Keratinocyte (primary cell): ENCODE results near the gene FRY. TPM values are rescaled to one million over a fixed set of nuclear protein-coding genes. Genes with fewer than 3 reads are reported as not detected.

ENCODE experiments used
- DNase-seq: peaks from one replicate; pipeline ENCODE4 v3.0.0-alpha.2; 2011; ENCODE audit warnings: low read depth, missing footprints, low spot score
- FAIRE-seq: peaks from 2 replicates; lab custom pipeline; 2011; peaks lifted over from hg19 to GRCh38; lab: Jason Lieb, UNC
- H2AFZ ChIP-seq: 2 replicates; pipeline ENCODE4 v1.6.0; 2012; ENCODE audit warnings: low read length, control low read depth, inconsistent platforms; ENCODE audit not compliant: control insufficient read depth
- H3K27ac ChIP-seq: 2 replicates; pipeline ENCODE4 v1.5.1; 2011; ENCODE audit warnings: low read length; ENCODE audit not compliant: control insufficient read depth, insufficient read depth
- H3K27me3 ChIP-seq: 3 replicates; pipeline ENCODE4 v1.6.0; 2011; ENCODE audit warnings: low read length; ENCODE audit not compliant: control insufficient read depth, insufficient read depth; ENCODE audit errors: extremely low read depth
- H3K36me3 ChIP-seq, 2 experiments: 2 replicates in 1 of 2; 3 replicates in 1 of 2; pipeline ENCODE4 v1.5.1; 2011; ENCODE audit warnings: low read length in 2 of 2, mild to moderate bottlenecking in 1 of 2; ENCODE audit not compliant: control insufficient read depth in 2 of 2, insufficient read depth in 2 of 2; ENCODE audit errors: extremely low read depth in 1 of 2
- H3K4me1 ChIP-seq: 3 replicates; pipeline ENCODE4 v1.5.1; 2011; ENCODE audit warnings: low read length; ENCODE audit not compliant: control insufficient read depth, insufficient read depth; ENCODE audit errors: extremely low read depth
- H3K4me2 ChIP-seq: 3 replicates; pipeline ENCODE4 v1.6.0; 2011; ENCODE audit warnings: low read depth, low read length; ENCODE audit not compliant: control insufficient read depth, insufficient read depth; ENCODE audit errors: extremely low read depth
- H3K4me3 ChIP-seq, 3 experiments: fragments of 200-600 bp in 1 of 3; sonication (generic) in 1 of 3; 2 replicates in 2 of 3; 3 replicates in 1 of 3; pipeline ENCODE4 v1.5.1; 2011 to 2016; ENCODE audit warnings: low read length in 3 of 3, mild to moderate bottlenecking in 3 of 3, control low read depth in 2 of 3, inconsistent platforms in 1 of 3, low read depth in 1 of 3, mixed read lengths in 1 of 3, mixed run types in 1 of 3, moderate library complexity in 1 of 3; ENCODE audit not compliant: control insufficient read depth in 2 of 3, insufficient read depth in 2 of 3; ENCODE audit errors: extremely low read depth in 1 of 3
- H3K79me2 ChIP-seq: 2 replicates; pipeline ENCODE4 v1.6.0; 2012; ENCODE audit warnings: low read length; ENCODE audit not compliant: control insufficient read depth, insufficient read depth
- H3K9ac ChIP-seq: 3 replicates; pipeline ENCODE4 v1.6.0; 2011; ENCODE audit warnings: low read length; ENCODE audit not compliant: control insufficient read depth, insufficient read depth; ENCODE audit errors: extremely low read depth
- H3K9me1 ChIP-seq: 3 replicates; pipeline ENCODE4 v1.6.0; 2011; ENCODE audit warnings: low read length; ENCODE audit not compliant: control insufficient read depth, insufficient read depth; ENCODE audit errors: extremely low read depth
- H3K9me3 ChIP-seq: 2 replicates; pipeline ENCODE4 v1.5.1; 2012; ENCODE audit warnings: low read depth, low read length; ENCODE audit not compliant: control insufficient read depth
- H4K20me1 ChIP-seq: 3 replicates; pipeline ENCODE4 v1.6.0; 2011; ENCODE audit warnings: low read length; ENCODE audit not compliant: control insufficient read depth, insufficient read depth; ENCODE audit errors: extremely low read depth
- CTCF ChIP-seq, 3 experiments: IDR thresholded peaks in 1 of 3; conservative IDR thresholded peaks in 1 of 3; optimal IDR thresholded peaks in 1 of 3; 2 replicates in 2 of 3; 3 replicates in 1 of 3; pipeline versions ENCODE3 to v1.5.1; 2011; ENCODE audit warnings: low read length in 3 of 3, mild to moderate bottlenecking in 3 of 3, moderate library complexity in 2 of 3, control low read depth in 1 of 3, inconsistent platforms in 1 of 3; ENCODE audit not compliant: insufficient read depth in 2 of 3; ENCODE audit errors: extremely low read depth in 1 of 3
- EZH2 ChIP-seq: IDR thresholded peaks from one replicate; pipeline ENCODE4 v1.6.1; 2012; ENCODE audit warnings: inconsistent platforms, mild to moderate bottlenecking, low read length, moderate library complexity
- dilution Hi-C: fragments of 300-500 bp; cut with MboI; formaldehyde crosslinking; loops from one replicate; pipeline ENCODE4 v1.7.0; 2020; ENCODE audit warnings: low sequenced_read_pairs; ENCODE audit not compliant: extremely low pct_ligation_motif_present
- polyA plus RNA-seq, 5 experiments: library from polyadenylated mRNA; depleted of rRNA in 3 of 5; stranded (reverse) in 3 of 5; stranded (forward) in 1 of 5; unstranded in 1 of 5; fragments of >200 nt; gene quantifications; 1 replicate in 1 of 5; 2 replicates in 3 of 5; 3 replicates in 1 of 5; pipeline versions ENCODE4 v1.2.1 to v1.2.3, GENCODE V29; 2011 to 2012; ENCODE audit warnings: missing spikeins in 2 of 5, low read depth in 1 of 5, low replicate concordance in 1 of 5

The FRY gene
- polyA plus RNA-seq, 1 donor (not counting 4 experiments of a cell fraction or from before 2014, with no cell fraction given), result 0.80 TPM

DNA sequence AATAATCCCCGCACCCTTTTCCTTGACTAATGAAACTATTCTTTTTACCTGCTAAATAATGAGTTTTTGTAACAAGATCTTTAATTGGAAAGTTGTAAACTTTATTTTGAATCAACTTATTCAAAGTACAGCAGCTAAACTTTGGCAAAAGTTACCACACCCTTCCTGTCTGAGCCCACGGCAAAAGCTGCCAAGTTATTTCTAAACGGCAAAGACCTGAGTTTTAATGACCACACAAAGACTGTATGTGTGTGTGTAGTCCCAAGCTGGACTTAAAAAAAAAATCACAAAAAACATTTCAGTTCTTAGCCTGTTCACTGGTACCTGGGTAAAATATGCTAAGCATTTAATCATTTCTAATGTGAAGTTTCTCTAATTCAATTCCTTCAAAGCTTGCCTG is 222.8 kb downstream of the FRY start:
- FAIRE-seq (no peak), DNase-seq (no peak)
- Histone ChIP-seq H3K27me3 (no peaks in the 10 kb centered on the region), H3K4me1 (peaks cover 14% of the 10 kb centered on the region), H4K20me1 (no peaks in the 10 kb centered on the region), H3K9me3 (no peaks in the 10 kb centered on the region), H3K4me2 (peak overlapping the region; percentile 82), H3K4me3 (peak overlapping the region in 2 of 3 experiments; percentile 16 to 44), H2AFZ (peak overlapping the region; percentile 79), H3K27ac (no peak overlapping the region), H3K79me2 (no peaks in the 10 kb centered on the region), H3K9me1 (no peaks in the 10 kb centered on the region), H3K9ac (no peak overlapping the region), H3K36me3 (no peaks in the 10 kb centered on the region)
- dilution Hi-C loops, result no loop called here
- TF ChIP-seq CTCF (optimal IDR thresholded peaks at IDR 0.05 in 1 of 3, IDR thresholded peaks at IDR 0.05 in 1 of 3, conservative IDR thresholded peaks at IDR 0.05 in 1 of 3; ENCODE audit: extremely low read depth in 1 of 3, insufficient read depth in 2 of 3, low read length in 3 of 3) (no peak), EZH2 (no peak)

DNA sequence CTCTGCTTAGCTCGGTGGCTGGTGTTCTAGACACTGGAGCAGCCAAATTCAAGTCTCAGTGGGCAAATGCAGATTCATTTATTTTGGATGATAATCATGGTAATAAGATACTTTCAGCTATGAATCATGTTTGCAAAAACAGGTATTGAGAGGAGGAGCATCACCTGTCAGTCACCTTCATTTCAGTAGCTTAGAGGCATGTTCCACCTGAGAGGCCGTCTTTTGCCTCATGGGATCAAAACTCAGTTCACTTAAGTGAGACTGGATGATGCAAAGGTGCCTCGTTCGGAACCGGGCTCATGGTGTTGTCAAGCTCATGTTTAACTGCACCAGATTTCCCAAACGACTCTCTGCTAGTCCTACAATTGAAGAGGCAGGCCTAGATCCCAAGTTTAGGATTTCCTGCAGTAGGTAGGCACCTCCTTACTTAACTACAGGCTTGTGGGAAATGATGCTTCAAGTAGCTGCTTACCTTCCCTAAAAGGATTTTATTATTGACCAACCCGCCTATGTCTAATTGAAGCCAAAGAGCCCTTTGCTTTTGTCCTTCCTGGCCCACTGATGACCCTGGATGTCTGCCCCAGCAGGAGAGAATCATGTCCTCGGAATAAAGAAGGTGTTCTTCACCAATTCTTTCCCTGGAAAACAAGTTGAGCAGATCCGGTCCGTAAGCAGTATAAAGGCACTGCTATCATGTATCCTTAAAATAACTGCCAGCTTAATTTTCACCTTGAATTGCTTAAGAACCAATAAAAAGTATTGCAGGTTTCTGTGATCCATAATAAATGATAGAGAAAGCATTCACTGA is 223.5 kb downstream of the FRY start:
- no peak for TF ChIP-seq EZH2
- no peak for TF ChIP-seq CTCF (optimal IDR thresholded peaks at IDR 0.05 in 1 of 3, IDR thresholded peaks at IDR 0.05 in 1 of 3, conservative IDR thresholded peaks at IDR 0.05 in 1 of 3; ENCODE audit: extremely low read depth in 1 of 3, insufficient read depth in 2 of 3, low read length in 3 of 3)
- no peaks in the 10 kb centered on the region for H3K9me3 ChIP-seq
- no peaks in the 10 kb centered on the region for H3K79me2 ChIP-seq
- no peaks in the 10 kb centered on the region for H3K9me1 ChIP-seq
- H3K36me3 ChIP-seq, result no peaks in the 10 kb centered on the region
- H3K9ac ChIP-seq, result no peak overlapping the region
- no peak for DNase-seq
- H3K4me3 ChIP-seq, result no peak overlapping the region
- FAIRE-seq, result peak; percentile 56
- no peak overlapping the region for H3K27ac ChIP-seq
- peak overlapping the region; percentile 82 for H3K4me2 ChIP-seq
- H3K4me1 ChIP-seq, result peaks cover 14% of the 10 kb centered on the region
- dilution Hi-C loops, result no loop called here
- H3K27me3 ChIP-seq, result no peaks in the 10 kb centered on the region
- no peaks in the 10 kb centered on the region for H4K20me1 ChIP-seq
- H2AFZ ChIP-seq, result no peak overlapping the region
